SK-N-MC (cell line): Measurements from ENCODE around the gene SMC3.

Experiments
- EZH2 ChIP-seq: fragments of 200-600 bp; sonication (generic); IDR thresholded peaks from one replicate; pipeline ENCODE4 v1.6.1; 2017; ENCODE audit warnings: antibody characterized with exemption
- FOXP2 ChIP-seq: optimal IDR thresholded peaks from 2 replicates; pipeline ENCODE3; 2011; ENCODE audit warnings: mild to moderate bottlenecking, moderate library complexity; ENCODE audit not compliant: insufficient read depth; ENCODE audit errors: extremely low read length, control extremely low read depth

DNA sequence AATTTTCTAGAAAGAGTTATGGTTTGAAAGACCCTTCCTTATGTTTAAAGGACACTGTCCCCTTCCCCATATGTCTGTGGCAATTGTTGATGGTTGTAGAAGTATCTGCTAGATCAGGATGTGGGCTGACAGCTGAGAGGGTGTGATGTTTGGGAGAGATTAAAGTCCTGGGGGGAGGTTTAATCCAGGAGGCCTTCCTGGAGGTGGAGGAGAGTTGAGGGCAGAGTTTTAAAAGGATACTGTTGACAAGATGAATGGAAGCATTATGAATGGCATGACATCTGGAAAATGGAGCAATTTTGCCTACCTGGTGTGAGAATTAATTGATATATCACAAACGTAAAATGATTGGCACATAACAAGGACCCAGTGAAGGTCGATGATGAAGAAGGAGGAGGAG lies 32.9 kb upstream of the SMC3 start:
- no peak for TF ChIP-seq FOXP2
- TF ChIP-seq EZH2, result no peak
